Fibroblast of villous mesenchyme (primary cell): ENCODE measurements around the gene AKT1S1. TPM values are rescaled to one million over a fixed set of nuclear protein-coding genes. Genes with fewer than 3 reads are reported as not detected.

Experiments used
- DNase-seq: peaks from one replicate; pipeline ENCODE4 v3.0.0-alpha.2; 2010; ENCODE audit warnings: low read depth
- H3K4me3 ChIP-seq: 2 replicates; pipeline ENCODE4 v1.5.1; 2011; ENCODE audit warnings: low read depth, mild to moderate bottlenecking, low read length
- total RNA-seq: library from RNA; depleted of rRNA; stranded (reverse); fragments of >200 nt; gene quantifications from 2 replicates; pipeline ENCODE4 v1.2.3, GENCODE V29; 2012
- TF ChIP-seq, protein P1 (sequence below): IDR thresholded peaks from 2 replicates; pipeline ENCODE4 v1.5.1; 2012; ENCODE audit warnings: low read depth, mild to moderate bottlenecking, low read length; ENCODE audit not compliant: insufficient read depth

AKT1S1 gene
- total RNA-seq, 1 donor = 12.5 TPM

DNA sequence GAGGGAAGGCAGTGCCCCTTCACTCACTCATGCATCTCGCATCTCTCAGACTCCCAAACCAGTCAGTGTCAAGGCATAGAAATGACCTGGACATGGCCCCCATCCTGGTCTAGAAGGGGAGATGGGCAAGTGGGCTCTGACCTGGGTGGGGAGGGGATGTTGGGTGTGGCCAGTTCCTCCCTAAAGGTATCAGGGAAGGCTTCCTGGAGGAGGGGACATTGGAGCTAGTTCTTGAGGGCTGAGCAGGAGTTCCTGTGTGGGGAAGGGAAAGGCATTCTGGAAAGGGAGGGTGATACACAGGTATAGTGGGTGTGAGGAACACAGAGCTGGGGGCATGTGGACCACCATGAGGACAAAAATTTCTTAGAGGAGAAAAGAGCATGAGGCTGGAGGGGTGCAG is 15.6 kb upstream of the AKT1S1 start:
- TF ChIP-seq, protein P1, sequence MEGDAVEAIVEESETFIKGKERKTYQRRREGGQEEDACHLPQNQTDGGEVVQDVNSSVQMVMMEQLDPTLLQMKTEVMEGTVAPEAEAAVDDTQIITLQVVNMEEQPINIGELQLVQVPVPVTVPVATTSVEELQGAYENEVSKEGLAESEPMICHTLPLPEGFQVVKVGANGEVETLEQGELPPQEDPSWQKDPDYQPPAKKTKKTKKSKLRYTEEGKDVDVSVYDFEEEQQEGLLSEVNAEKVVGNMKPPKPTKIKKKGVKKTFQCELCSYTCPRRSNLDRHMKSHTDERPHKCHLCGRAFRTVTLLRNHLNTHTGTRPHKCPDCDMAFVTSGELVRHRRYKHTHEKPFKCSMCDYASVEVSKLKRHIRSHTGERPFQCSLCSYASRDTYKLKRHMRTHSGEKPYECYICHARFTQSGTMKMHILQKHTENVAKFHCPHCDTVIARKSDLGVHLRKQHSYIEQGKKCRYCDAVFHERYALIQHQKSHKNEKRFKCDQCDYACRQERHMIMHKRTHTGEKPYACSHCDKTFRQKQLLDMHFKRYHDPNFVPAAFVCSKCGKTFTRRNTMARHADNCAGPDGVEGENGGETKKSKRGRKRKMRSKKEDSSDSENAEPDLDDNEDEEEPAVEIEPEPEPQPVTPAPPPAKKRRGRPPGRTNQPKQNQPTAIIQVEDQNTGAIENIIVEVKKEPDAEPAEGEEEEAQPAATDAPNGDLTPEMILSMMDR = no peak
- no peak overlapping the region for H3K4me3 ChIP-seq
- no peak for DNase-seq

DNA sequence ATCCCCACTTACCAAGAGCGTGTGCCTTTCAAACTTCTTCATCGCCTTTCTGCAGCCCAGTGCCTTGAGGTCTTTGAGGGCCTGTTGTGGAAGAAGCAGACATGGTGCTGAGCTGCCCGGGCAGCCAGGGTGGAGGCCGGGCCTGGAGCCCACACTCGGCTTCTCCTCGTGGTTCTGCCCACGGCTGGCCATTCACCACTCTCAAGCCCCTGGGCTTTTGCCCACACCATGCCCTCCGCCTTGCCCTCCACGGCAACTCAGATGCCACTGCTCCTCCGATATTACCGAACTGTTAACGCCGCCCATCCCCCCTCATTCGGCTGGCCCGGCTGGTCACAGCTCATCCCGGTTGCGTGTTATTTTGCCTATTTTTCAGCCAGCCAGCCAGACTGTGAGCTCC is 14.2 kb upstream of the AKT1S1 start:
- no peak overlapping the region for H3K4me3 ChIP-seq
- TF ChIP-seq, protein P1 = no peak
- DNase-seq = no peak

DNA sequence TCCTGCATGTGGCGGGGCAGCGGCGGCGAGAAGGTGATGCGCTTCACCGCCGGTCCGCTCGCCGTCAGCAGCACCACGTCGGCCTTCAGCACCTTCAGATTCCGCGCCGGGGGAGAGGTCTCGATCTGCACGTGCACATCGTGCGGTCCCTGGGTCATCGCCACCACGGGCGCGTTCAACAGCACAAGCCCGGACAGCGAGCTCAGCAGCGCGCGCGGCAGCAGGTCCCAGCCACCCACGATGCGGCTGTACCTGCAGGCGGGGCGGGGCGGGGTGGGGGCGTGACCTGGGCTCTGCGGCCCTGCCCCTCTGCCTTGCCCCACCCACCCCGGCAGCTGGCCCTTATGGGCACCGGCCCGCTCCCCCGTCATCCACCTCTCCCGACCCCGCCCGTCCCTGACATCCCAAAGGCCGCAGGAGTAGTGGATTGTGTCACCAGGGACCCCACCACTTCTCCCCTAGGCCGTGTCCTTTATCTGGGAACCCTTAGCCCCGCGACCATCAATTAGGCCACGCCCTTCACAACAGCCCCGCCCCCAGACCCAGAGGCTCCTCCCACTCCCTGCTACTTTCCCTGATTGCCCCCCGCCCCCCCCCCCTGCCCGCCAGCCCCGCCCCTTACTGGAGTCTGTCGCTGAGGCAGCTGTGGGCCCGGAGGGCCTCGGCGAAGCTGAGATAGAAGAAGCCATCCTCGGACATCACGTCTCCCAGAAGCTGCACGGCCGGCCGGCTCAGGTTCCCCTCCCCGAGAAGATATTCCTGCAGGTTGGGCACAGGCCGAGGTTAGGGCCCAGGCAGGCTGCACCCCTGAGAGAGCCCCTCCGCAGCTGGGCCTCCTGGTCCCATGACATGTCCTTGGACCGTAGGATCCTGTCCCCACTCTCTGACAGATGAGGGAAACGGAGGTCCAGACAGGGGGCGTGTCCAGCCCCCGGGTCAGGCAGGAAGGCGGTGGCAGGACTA is 13.5 kb upstream of the AKT1S1 start:
- TF ChIP-seq, protein P1 = no peak
- peak overlapping the region; percentile 25 for H3K4me3 ChIP-seq
- DNase-seq = no peak

DNA sequence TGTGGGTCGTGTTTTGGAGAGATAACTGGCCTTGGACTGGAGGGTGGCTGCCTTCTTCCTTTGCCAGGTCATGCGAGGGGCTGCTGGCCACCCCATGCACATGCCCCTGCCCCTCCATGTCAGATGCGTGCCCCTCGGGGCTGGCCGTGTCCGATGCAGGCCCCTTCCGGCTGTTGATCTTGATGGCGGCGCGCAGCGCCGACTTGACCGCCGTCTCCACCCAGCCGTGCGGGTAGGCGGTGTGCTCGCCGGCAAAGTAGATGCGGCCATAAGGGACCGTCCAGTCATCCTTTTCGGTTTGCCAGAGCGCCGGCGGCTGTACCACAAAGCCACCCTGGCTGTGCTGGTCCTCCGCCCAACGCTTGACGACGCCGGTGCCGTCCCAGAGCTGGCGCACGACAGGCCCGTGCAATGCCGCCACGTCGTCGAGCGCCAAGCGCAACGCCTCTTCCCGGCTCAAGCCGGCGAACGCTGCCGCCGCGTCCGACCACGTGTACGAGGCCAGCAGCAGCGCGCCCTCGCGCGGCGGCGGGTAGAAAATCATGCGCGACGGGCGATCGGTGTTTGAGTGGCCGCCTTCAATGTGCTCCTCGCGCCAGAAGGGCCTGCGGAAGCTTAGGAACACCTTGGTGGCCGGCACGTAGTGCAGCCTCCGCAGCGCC is 12.7 kb upstream of the AKT1S1 start:
- DNase-seq = peak; percentile 69

DNA sequence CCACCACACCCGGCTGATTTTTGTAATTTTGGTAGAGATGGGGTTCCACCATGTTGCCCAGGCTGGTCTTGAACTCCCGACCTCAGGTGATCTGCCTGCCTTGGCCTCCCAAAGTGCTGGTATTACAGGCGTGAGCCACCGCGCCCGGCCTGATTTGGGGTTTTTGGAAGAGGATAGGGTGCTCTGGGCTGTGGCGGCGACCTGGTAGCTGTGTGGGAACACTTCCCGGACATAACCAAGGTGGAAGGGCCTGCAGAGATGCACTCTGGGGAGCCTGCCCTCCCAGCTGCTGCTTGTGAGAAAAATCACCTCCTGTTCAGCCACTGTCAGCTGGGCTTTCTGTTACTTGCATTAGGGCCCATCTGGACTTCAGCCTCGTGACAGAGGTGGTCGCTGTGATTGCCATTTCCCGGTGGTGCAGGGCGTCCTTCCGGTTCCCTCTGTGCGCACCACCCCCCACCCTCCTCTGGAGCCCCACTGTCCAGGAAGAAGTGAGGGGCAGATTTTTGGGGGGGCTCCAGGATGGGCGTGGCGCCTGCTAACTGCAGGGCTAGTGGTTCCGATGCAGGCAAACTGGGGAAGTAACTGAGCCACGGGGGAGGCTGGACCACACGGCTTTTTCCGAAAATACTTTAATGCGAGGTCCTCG is 12.0 kb upstream of the AKT1S1 start:
- TF ChIP-seq, protein P1 = no peak
- H3K4me3 ChIP-seq = no peak overlapping the region
- DNase-seq = no peak

More for the DNA sequence above, 12.7 kb upstream of the AKT1S1 start:
- peak overlapping the region; percentile 25 for H3K4me3 ChIP-seq
- TF ChIP-seq, protein P1 = peak; percentile 54

DNA sequence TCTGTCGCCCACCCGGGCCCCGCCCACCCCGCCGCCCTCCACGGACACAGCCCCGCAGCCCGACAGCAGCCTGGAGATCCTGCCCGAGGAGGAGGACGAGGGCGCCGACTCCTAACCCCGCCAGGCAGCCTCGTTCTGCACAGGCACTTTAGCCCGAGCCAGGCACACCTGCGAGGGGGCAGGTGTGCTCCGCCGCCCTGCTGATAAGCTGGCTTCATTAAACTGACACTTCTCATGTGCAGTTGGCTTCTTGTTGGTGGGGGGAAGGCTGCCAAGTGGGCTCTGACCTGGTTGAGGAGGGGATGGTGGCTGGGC is 11.3 kb upstream of the AKT1S1 start:
- TF ChIP-seq, protein P1 = no peak
- H3K4me3 ChIP-seq = no peak overlapping the region

More for the DNA sequence above, 11.3 kb upstream of the AKT1S1 start:
- DNase-seq = no peak
